ENCODE measurements around the gene CENPO.

CENPO gene

GRCh38 chr2:24843330-24843860, 50.2 kb downstream of the CENPO start:
- Histone ChIP-seq H3K4me2 (ENCODE audit: low read length) (no peak overlapping the region), H3K36me3 (ENCODE audit: insufficient read depth, low read length) (peaks cover 9% of the 10 kb centered on the region), H3K4me3 (ENCODE audit: low read length) (no peak overlapping the region), H3K9ac (ENCODE audit: low read depth, low read length) (no peak overlapping the region), H3K4me1 (ENCODE audit: control insufficient read depth, insufficient read depth, low read length) (no peaks in the 10 kb centered on the region), H3K27me3 (ENCODE audit: control insufficient read depth, insufficient read depth, low read length) (no peaks in the 10 kb centered on the region), H3K9me3 (replicated peaks; ENCODE audit: low read length) (no peaks in the 10 kb centered on the region)

- Histone ChIP-seq H3K4me3 (ENCODE audit: low read length) (no peak overlapping the region), H3K27me3 (ENCODE audit: control insufficient read depth, insufficient read depth, low read length) (no peaks in the 10 kb centered on the region), H3K9ac (ENCODE audit: low read depth, low read length) (no peak overlapping the region), H3K9me3 (replicated peaks; ENCODE audit: low read length) (no peaks in the 10 kb centered on the region), H3K36me3 (ENCODE audit: insufficient read depth, low read length) (peaks cover 9% of the 10 kb centered on the region), H3K4me2 (ENCODE audit: low read length) (no peak overlapping the region), H3K4me1 (ENCODE audit: control insufficient read depth, insufficient read depth, low read length) (no peaks in the 10 kb centered on the region)
Measured at GRCh38 chr2:24844023-24844685, 50.9 kb downstream of the CENPO start.

DNA sequence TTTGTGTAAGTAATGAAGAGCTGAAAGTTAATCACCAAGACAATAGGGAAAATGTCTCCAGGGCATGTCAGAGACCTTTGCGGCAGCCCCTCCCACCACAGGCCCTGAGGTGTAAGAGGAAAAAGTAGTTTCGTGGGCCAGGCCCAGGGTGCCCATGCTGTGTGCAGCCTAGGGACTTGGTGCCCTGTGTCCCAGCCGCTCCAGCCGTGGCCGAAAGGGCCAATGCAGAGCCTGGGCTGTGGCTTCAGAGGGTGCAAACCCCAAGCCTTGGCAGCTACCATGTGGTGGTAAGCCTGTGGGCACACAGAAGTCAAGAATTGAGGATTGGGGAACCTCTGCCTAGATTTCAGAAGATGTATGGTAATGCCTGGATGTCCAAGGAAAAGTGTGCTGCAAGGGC, 52.5 kb downstream of the CENPO start:
- H3K9ac ChIP-seq (ENCODE audit: low read depth, low read length): no peak overlapping the region
- no peaks in the 10 kb centered on the region for H3K9me3 ChIP-seq (replicated peaks; ENCODE audit: low read length)
- no peaks in the 10 kb centered on the region for H3K27me3 ChIP-seq (ENCODE audit: control insufficient read depth, insufficient read depth, low read length)
- no peaks in the 10 kb centered on the region for H3K4me1 ChIP-seq (ENCODE audit: control insufficient read depth, insufficient read depth, low read length)
- no peak overlapping the region for H3K4me2 ChIP-seq (ENCODE audit: low read length)
- H3K36me3 ChIP-seq (ENCODE audit: insufficient read depth, low read length): no peaks in the 10 kb centered on the region
- H3K4me3 ChIP-seq (ENCODE audit: low read length): no peak overlapping the region

- no peak overlapping the region for H3K9ac ChIP-seq (ENCODE audit: low read depth, low read length)
- H3K4me3 ChIP-seq (ENCODE audit: low read length): no peak overlapping the region
- H3K27me3 ChIP-seq (ENCODE audit: control insufficient read depth, insufficient read depth, low read length): no peaks in the 10 kb centered on the region
- no peak overlapping the region for H3K4me2 ChIP-seq (ENCODE audit: low read length)
- no peaks in the 10 kb centered on the region for H3K9me3 ChIP-seq (replicated peaks; ENCODE audit: low read length)
- H3K36me3 ChIP-seq (ENCODE audit: insufficient read depth, low read length): no peaks in the 10 kb centered on the region
- H3K4me1 ChIP-seq (ENCODE audit: control insufficient read depth, insufficient read depth, low read length): peaks cover 5% of the 10 kb centered on the region
Measured at GRCh38 chr2:24850944-24851343, 57.7 kb downstream of the CENPO start.

GRCh38 chr2:24852026-24852425, 58.8 kb downstream of the CENPO start:
- H3K27me3 ChIP-seq (ENCODE audit: control insufficient read depth, insufficient read depth, low read length): no peaks in the 10 kb centered on the region
- H3K9ac ChIP-seq (ENCODE audit: low read depth, low read length): no peak overlapping the region
- no peak overlapping the region for H3K4me2 ChIP-seq (ENCODE audit: low read length)
- H3K4me1 ChIP-seq (ENCODE audit: control insufficient read depth, insufficient read depth, low read length): peaks cover 9% of the 10 kb centered on the region
- H3K4me3 ChIP-seq (ENCODE audit: low read length): no peak overlapping the region
- H3K9me3 ChIP-seq (replicated peaks; ENCODE audit: low read length): no peaks in the 10 kb centered on the region
- no peaks in the 10 kb centered on the region for H3K36me3 ChIP-seq (ENCODE audit: insufficient read depth, low read length)

- Histone ChIP-seq H3K4me1 (ENCODE audit: control insufficient read depth, insufficient read depth, low read length) (peaks cover 9% of the 10 kb centered on the region), H3K4me2 (ENCODE audit: low read length) (no peak overlapping the region), H3K27me3 (ENCODE audit: control insufficient read depth, insufficient read depth, low read length) (no peaks in the 10 kb centered on the region), H3K4me3 (ENCODE audit: low read length) (no peak overlapping the region), H3K9ac (ENCODE audit: low read depth, low read length) (no peak overlapping the region), H3K9me3 (replicated peaks; ENCODE audit: low read length) (no peaks in the 10 kb centered on the region), H3K36me3 (ENCODE audit: insufficient read depth, low read length) (no peaks in the 10 kb centered on the region)
Measured at GRCh38 chr2:24852431-24853020, 59.3 kb downstream of the CENPO start.

DNA sequence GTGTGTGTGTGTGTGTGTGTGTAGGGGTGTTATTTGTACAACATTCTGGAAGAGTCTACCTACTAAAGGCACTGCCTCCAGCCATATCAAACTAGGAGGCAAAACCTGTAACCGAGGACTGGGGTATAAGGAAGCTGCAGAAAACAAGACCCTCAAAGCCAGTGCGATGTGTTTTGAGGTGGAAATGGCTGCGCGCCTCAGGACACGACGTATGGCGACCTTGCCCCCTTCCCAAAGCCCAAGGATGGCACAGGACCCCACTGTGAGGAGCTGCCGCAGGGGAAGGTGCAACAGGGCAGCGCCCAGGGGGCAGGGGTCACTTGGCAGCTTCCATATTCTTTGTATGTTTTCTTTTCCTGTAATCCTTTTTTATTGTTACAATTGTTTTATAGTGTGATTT, 59.8 kb downstream of the CENPO start:
- Histone ChIP-seq H3K27me3 (ENCODE audit: control insufficient read depth, insufficient read depth, low read length) (no peaks in the 10 kb centered on the region), H3K9ac (ENCODE audit: low read depth, low read length) (no peak overlapping the region), H3K4me2 (ENCODE audit: low read length) (no peak overlapping the region), H3K4me1 (ENCODE audit: control insufficient read depth, insufficient read depth, low read length) (peaks cover 9% of the 10 kb centered on the region), H3K9me3 (replicated peaks; ENCODE audit: low read length) (no peaks in the 10 kb centered on the region), H3K4me3 (ENCODE audit: low read length) (no peak overlapping the region), H3K36me3 (ENCODE audit: insufficient read depth, low read length) (no peaks in the 10 kb centered on the region)

DNA sequence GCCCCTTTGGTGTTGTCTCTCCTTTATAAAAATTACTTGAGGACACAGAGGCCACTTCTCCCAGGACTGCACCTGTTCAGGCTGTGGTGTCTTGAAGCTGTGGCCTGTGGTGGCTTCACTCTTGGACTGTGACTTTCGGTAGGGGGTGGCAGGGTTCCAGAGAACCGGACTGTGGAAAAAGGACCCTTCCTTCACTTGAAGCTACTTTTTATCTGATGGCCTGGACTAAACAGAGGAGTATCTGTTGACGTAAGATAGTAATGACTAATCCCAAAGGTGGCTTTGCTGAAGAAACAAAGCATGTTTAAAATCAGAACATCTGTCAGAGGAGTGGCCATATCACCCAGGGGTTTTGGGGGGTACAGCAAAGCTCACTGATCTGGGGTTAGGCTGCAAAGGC, 60.8 kb downstream of the CENPO start:
- Histone ChIP-seq H3K9me3 (replicated peaks; ENCODE audit: low read length) (no peaks in the 10 kb centered on the region), H3K4me1 (ENCODE audit: control insufficient read depth, insufficient read depth, low read length) (peaks cover 9% of the 10 kb centered on the region), H3K27me3 (ENCODE audit: control insufficient read depth, insufficient read depth, low read length) (no peaks in the 10 kb centered on the region), H3K4me2 (ENCODE audit: low read length) (no peak overlapping the region), H3K4me3 (ENCODE audit: low read length) (no peak overlapping the region), H3K9ac (ENCODE audit: low read depth, low read length) (no peak overlapping the region), H3K36me3 (ENCODE audit: insufficient read depth, low read length) (no peaks in the 10 kb centered on the region)

DNA sequence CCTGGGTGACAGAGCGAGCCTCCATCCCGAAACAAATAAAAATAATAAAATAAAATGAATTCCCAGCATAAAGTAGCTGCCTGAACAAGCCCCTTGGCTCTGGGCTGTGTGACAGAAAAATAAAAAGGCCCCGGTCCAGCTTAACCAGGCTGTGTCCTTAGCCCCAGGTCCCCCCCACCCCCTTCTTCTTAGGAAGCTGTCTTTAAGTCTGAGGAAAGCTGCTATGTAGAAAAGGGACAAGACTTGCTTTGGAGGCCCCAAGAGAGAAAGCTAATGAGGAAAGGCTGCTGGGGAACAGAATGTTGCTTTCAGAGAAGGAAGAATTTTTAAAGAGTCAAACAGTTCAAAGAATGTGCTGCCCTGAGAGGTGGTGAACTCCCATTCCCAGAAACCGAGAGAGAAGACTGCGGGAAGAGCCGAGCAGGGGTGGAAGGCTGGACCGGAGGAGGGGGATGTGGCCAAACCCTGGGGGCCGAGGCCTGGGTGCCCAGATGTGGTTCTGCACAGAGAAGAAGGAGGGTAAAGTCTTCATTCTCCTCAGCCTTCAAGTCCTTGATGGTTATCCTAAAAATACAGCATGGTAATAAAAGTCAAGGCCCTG, 61.9 kb downstream of the CENPO start:
- Histone ChIP-seq H3K36me3 (ENCODE audit: insufficient read depth, low read length) (no peaks in the 10 kb centered on the region), H3K4me1 (ENCODE audit: control insufficient read depth, insufficient read depth, low read length) (peaks cover 9% of the 10 kb centered on the region), H3K27me3 (ENCODE audit: control insufficient read depth, insufficient read depth, low read length) (no peaks in the 10 kb centered on the region), H3K9me3 (replicated peaks; ENCODE audit: low read length) (no peaks in the 10 kb centered on the region), H3K4me3 (ENCODE audit: low read length) (no peak overlapping the region), H3K9ac (ENCODE audit: low read depth, low read length) (no peak overlapping the region), H3K4me2 (ENCODE audit: low read length) (no peak overlapping the region)

DNA sequence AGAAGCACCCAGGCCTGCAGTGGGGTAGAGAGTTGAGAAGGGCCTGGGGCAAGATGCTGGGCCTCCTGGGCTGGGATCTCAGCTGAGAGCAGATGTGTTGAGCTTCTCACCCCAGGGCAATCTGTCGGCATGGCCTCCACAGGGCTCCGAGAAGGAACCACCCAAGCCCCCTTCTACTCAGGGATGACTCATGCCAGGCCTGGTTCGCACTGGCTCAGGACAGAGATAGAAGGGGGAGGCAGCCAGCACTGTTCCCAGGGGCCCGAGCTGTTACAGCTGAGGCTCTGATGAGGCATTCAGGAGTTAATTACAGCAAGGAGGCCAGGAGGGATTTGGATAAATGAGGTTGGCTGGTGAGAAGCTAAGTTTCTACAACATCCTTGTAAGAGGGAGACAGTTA, 62.5 kb downstream of the CENPO start:
- Histone ChIP-seq H3K27me3 (ENCODE audit: control insufficient read depth, insufficient read depth, low read length) (no peaks in the 10 kb centered on the region), H3K4me2 (ENCODE audit: low read length) (no peak overlapping the region), H3K4me3 (ENCODE audit: low read length) (no peak overlapping the region), H3K36me3 (ENCODE audit: insufficient read depth, low read length) (no peaks in the 10 kb centered on the region), H3K9me3 (replicated peaks; ENCODE audit: low read length) (no peaks in the 10 kb centered on the region), H3K9ac (ENCODE audit: low read depth, low read length) (no peak overlapping the region), H3K4me1 (ENCODE audit: control insufficient read depth, insufficient read depth, low read length) (peaks cover 9% of the 10 kb centered on the region)

DNA sequence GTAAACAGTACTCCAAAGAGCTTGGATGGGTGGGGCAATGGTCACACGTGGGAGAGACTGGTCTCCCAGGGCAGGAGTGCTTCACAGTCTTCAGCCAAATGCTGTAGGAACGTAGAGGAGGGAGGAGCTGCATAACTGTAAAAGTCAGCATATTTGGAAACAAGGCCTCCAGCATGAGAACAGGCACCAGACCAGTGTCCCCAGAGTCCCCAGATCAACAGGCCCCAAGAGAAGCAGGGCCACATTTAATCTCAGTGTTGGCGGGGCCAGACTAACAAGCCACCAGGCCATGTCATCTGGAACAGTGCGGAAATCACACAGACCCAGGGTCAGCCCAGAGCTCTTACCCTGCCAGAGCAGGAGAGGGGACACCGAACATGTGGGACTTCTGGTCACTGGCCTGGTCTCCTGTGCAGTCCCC, 63.6 kb downstream of the CENPO start:
- no peaks in the 10 kb centered on the region for H3K36me3 ChIP-seq (ENCODE audit: insufficient read depth, low read length)
- H3K4me2 ChIP-seq (ENCODE audit: low read length): no peak overlapping the region
- no peaks in the 10 kb centered on the region for H3K9me3 ChIP-seq (replicated peaks; ENCODE audit: low read length)
- H3K27me3 ChIP-seq (ENCODE audit: control insufficient read depth, insufficient read depth, low read length): no peaks in the 10 kb centered on the region
- H3K4me1 ChIP-seq (ENCODE audit: control insufficient read depth, insufficient read depth, low read length): peaks cover 9% of the 10 kb centered on the region
- H3K4me3 ChIP-seq (ENCODE audit: low read length): no peak overlapping the region
- no peak overlapping the region for H3K9ac ChIP-seq (ENCODE audit: low read depth, low read length)

DNA sequence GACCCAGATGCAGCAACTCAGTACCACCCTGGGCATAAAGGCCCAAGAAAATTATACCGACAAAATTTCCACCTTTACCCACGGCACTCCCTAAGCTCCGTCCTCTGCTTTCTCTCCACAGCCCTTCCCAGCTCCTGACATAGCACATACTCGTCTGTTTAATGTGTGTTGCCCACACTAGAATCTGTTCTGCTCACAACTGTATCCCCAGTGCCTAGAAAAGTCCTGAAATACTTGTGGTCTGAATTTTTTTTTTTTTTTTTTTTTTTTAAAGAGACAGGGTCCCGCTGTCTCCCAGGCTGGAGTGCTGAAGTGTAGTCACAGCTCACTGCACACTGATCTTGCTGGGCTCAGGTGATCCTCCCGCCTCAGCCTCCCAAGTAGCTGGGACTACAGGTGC, 64.5 kb downstream of the CENPO start:
- Histone ChIP-seq H3K27me3 (ENCODE audit: control insufficient read depth, insufficient read depth, low read length) (no peaks in the 10 kb centered on the region), H3K4me3 (ENCODE audit: low read length) (no peak overlapping the region), H3K9ac (ENCODE audit: low read depth, low read length) (no peak overlapping the region), H3K9me3 (replicated peaks; ENCODE audit: low read length) (no peaks in the 10 kb centered on the region), H3K4me1 (ENCODE audit: control insufficient read depth, insufficient read depth, low read length) (peaks cover 9% of the 10 kb centered on the region), H3K4me2 (ENCODE audit: low read length) (no peak overlapping the region), H3K36me3 (ENCODE audit: insufficient read depth, low read length) (no peaks in the 10 kb centered on the region)
